GM20431 (cell line): ENCODE data around the gene PRR15L.
"Not testable (repeated sequence)": the region's sequence is repeated elsewhere in the genome, so short reads cannot be mapped to it uniquely, and the experiment has no call there.

Experiments used
- in situ Hi-C: fragments of 300-500 bp; cut with MseI, MboI; formaldehyde crosslinking; loops from one replicate; pipeline ENCODE4 v1.15.0; 2020; ENCODE audit warnings: low sequenced_read_pairs; ENCODE audit not compliant: unreplicated experiment

The PRR15L gene, protein sequence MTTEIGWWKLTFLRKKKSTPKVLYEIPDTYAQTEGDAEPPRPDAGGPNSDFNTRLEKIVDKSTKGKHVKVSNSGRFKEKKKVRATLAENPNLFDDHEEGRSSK

DNA sequence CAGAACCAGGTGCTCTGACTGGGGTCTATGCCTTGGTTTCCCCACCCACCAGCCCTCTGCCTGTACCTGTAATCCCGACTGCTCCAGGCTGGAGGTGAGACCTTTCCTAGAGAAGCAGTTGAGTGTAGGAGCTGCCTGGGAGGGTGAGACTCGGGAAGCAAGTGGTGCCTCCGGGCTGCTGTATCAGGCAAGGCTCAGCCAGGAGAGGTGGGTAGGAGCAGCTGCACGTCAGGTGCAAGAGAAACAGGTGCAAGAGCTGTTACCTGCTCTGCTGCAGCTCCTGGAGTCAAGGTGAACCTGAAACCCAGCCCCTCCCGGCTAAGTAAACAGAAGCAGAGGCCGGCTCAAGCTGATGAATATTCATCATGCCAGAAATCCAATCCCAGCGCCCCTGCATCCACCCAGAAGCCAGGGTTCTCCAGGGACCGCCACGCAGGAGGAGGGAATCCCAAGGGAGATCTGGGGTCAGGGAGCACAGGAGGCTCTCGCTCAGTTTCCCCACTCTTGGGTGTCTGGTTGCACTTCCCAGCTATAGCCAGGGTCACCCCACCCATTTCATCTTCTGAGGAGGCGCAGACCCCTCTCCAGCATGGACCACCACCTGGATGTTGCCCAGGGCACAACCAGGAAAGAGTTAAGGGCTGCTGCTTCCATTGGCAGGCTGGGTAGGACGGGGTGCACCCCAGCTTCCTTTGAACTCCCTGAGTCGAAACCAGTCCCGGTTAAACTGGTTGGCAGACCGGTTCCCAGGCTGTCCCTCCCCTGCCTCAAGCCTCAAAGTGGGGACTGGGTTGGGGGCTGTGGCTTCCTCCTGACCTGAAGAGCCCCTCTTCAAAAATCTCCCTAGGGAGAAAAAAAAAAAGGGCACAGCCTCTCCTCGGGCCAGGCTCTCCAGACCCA is at the start of gene PRR15L:
PRR15L (minus strand) TSS at position 293 of the 900 bp plus-strand sequence. CDS start 4,649 bp downstream, outside the sequence.
- in situ Hi-C loops, result loop anchor here (10.0 kb wide), 1 partner anchor 57 kb away; no protein-coding TSS in a partner anchor

- in situ Hi-C loops, result no loop called here
Measured at GRCh38 chr17:48006936-48007709, 49.4 kb upstream of the PRR15L start.

DNA sequence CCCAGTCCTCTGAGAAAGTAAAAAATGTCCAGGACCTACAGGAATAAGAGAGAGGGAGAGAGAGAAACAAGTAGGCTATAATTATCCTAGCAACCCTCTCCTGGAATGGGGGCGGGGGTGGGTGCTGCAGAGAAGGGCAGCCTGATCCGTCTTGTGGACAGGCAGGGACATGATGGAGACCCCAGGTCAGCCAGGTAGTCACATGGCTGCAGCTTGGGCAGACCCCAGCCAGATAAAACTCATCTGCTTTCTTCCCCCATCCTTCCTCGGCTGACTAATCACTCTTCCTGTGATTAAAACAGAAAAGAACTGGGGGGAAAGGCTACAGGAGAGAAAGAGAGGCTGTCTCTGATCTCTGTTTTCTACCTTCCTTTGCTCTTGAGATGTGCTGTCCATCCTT is 47.3 kb upstream of the PRR15L start:
- in situ Hi-C loops, result no loop called here

GRCh38 chr17:48003417-48004151 is 45.9 kb upstream of the PRR15L start:
- in situ Hi-C loops, result no loop called here

- in situ Hi-C loops, result no loop called here
Measured at GRCh38 chr17:48002916-48003416, 45.3 kb upstream of the PRR15L start.

DNA sequence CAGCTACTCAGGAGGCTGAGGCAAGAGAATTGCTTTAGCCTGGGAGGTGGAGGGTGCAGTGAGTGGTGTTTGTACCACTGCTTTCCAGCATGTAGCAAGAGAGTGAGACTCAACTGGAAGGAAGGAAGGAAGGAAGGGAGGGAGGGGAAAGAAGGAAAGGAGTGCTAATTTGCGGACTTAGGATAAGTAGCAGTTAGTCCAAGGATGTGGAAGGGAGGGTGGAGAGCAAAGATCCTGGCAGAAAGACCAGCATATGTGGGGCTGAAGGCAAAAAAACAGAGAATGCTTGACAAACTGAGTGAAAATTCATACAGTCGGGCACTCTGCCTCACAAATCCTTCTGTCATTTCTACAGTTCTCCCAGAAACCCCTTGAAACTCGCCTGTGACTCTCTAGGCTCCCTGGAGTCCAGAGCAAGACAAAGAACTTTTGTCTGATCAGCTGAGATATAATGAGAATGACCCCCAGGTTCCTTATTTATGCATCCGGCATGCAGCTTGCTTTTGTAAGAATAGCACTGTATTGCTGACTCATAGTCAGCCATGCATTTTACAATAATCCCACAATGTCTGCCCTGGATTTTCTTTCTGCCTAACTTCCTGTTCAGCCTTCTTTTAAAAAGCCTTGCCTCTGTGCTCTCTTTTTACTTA is 44.7 kb upstream of the PRR15L start:
- in situ Hi-C loops, result no loop called here

DNA sequence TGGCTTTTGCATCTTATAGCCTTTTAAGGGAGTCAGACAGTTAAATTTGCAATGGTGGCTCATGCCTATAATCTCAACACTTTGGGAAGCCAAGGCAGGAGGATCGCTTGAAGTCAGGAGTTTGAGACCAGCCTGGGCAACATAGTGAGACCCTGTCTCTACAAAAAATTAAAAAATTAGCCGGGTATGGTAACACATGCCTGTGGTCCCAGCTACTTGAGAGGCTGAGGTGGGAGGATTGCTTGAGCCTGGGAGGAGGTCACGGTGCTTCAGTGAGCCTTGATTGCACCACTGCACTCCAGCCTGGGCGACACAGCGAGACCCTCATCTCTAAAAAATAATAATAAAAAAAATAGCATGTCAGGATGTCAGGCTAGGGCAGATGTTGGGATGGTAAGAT is 44.0 kb upstream of the PRR15L start:
- in situ Hi-C loops, result not testable (repeated sequence)

DNA sequence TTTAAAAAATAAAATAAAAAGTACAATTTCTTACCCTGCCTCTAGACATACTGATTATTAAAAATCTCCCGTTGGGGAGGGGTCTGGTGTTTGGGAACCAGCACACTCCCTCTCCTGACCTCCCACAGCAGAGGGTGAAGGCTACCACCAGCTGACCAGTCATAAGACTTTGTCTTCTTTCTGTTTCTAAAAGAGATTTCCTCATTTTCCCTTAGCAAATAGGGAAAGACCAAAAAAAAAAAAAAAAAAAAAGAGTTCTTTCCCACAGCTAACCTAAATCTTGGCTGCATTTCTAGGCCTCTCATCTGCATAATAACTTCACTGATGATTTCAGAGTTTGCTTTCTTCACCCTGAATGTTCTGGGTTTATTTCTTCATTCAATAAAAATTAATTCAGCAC is 43.5 kb upstream of the PRR15L start:
- in situ Hi-C loops, result no loop called here

- in situ Hi-C loops, result no loop called here
Measured at GRCh38 chr17:47999582-47999981, 41.9 kb upstream of the PRR15L start.

DNA sequence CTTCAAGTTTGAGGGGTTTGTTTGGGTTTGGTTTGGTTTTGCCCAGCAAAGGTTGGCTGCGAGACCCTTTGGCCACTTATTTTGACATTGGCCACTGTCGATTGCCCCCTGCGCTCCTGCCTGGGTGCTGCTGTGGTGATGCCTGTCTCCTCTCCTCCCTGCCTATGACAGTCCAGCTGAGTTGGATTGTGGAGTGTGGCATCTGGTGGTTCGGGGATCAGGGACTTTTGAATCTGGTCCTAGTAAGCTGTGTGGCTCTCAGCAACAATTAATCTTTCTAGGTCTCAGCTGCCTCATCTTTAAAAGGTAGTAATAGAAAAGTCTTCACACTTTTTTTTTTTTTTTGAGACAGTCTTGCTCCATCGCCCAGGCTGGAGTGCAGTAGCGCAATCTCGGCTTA is 40.4 kb upstream of the PRR15L start:
- in situ Hi-C loops, result no loop called here

GRCh38 chr17:47997586-47997985 is 39.9 kb upstream of the PRR15L start:
- in situ Hi-C loops, result no loop called here

DNA sequence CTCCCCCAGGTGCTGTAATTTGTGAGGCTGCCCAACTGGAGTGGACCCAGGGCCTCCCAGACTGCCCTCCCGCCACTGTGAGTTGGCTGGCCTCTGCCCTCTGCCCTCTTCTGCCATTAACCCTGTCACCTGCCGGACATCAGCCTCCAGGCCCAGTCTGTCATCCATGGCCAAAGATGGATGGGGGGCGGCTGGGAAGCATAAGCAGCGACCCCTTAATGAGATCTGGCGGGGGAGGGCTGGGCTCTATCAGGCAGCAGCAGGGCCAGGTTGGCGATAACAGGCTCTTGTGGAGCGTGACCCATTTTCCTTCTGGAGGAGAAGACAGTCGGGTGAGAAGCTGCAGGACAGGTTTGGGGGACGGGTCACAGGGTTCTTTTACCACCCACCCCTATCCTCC is 38.5 kb upstream of the PRR15L start:
- in situ Hi-C loops, result no loop called here

- in situ Hi-C loops, result no loop called here
Measured at GRCh38 chr17:47995241-47995935, 37.7 kb upstream of the PRR15L start.

DNA sequence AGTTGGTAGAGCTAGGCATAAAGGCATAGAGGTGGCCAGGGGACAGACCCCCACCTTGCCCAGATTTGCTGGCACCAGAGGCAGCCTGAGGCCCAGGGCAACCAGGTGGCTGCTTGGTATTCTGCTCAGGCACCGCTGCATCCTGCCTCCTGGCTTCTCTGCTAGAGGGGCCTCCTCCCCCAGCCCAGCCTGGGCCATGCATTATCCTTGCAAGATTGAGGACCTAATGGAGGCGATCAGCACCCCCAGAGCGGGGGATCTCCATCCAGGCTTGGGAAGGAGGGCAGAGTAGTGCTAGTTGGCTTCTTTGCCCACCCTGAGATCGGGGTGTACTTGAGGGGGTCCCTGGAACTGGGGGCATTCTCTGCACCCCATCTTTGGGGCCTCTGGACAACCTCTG is 37.0 kb upstream of the PRR15L start:
- in situ Hi-C loops, result no loop called here

GRCh38 chr17:47993964-47994363 is 36.3 kb upstream of the PRR15L start:
- in situ Hi-C loops, result no loop called here

DNA sequence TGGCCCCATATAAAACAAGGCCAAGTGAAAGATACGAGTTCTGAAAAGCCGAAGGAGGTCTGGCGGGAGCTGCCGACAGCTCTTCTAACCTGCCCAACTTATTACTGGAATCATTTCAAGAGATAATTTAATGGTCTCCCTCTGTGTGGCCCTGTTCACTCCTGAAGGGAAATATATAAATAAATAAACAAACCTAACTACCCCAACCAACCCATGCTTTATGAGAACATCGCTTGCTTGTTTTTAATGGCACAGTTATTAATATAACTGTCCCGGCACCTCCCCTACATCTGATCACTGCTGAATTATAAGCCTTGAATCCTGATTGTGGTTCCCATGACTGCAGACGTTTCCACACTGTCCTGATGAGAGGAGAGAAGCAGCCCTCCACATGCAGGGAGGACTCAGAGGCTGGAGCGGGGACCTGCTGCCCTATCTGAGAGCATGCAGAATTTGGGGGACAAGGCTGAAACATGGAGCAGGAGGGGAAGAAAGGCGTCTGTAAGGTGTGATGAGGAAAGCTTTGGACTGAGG is 35.4 kb upstream of the PRR15L start:
- in situ Hi-C loops, result no loop called here

- in situ Hi-C loops, result no loop called here
Measured at GRCh38 chr17:47992216-47992615, 34.5 kb upstream of the PRR15L start.

- in situ Hi-C loops, result no loop called here
Measured at GRCh38 chr17:47990962-47991731, 33.5 kb upstream of the PRR15L start.
